Prostate gland (tissue), 2 donors: Measurements from ENCODE around the gene LRRC26. TPM values are rescaled to one million over a fixed set of nuclear protein-coding genes. Genes with fewer than 3 reads are reported as not detected.

Experiments used
- DNase-seq: peaks from one replicate; pipeline ENCODE4 v3.0.0-alpha.2; 2019; ENCODE audit warnings: low spot score
- H3K27ac ChIP-seq, 2 donors: fragments of 200-600 bp; sonication (generic); 2 replicates each; pipeline ENCODE4 v1.5.1; 2017 to 2019
- H3K27me3 ChIP-seq: fragments of 200-600 bp; sonication (generic); replicated peaks from 2 replicates; pipeline ENCODE4 v1.5.1; 2019; ENCODE audit not compliant: insufficient read depth
- H3K36me3 ChIP-seq, 2 donors: fragments of 200-600 bp; sonication (generic); 1 replicate in 1 of 2; 2 replicates in 1 of 2; pipeline versions ENCODE4 v1.5.1 to v1.8.1; 2017 to 2019
- H3K4me1 ChIP-seq: fragments of 200-600 bp; sonication (generic); replicated peaks from 2 replicates; pipeline ENCODE4 v1.5.1; 2019
- H3K4me3 ChIP-seq, 2 donors: fragments of 200-600 bp; sonication (generic); 2 replicates each; pipeline ENCODE4 v1.5.1; 2017 to 2019
- H3K9me3 ChIP-seq: fragments of 200-600 bp; sonication (generic); 2 replicates; pipeline ENCODE4 v1.5.1; 2017
- POLR2A ChIP-seq: fragments of 450-650 bp; IDR thresholded peaks from one replicate; pipeline ENCODE4 v1.6.1; 2016; ENCODE audit warnings: antibody characterized with exemption, mild to moderate bottlenecking
- POLR2AphosphoS5 ChIP-seq: sonication (generic); formaldehyde crosslinking; IDR thresholded peaks from one replicate; pipeline ENCODE4 v1.6.1; 2017; ENCODE audit warnings: antibody characterized with exemption
- WGBS: methylation state at CpG from one replicate; pipeline ENCODE4 v1.1.5; 2018; 5-methylcytosine and 5-hydroxymethylcytosine counted together
- intact Hi-C: fragments of 100-400 bp; cut with DNase I; formaldehyde crosslinking; loops from one replicate; pipeline ENCODE4 v1.14.2; 2022
- total RNA-seq, 2 donors: library from RNA; depleted of rRNA; stranded (reverse); fragments of >200 nt; gene quantifications; one replicate each; pipeline ENCODE4 v1.1.0, GENCODE V29; 2016
- TF ChIP-seq, protein P1 (sequence below), 4 experiments: fragments of 200-600 bp in 2 of 4; fragments of 450-650 bp in 2 of 4; sonication (generic) in 2 of 4; IDR thresholded peaks; 1 replicate in 3 of 4; 2 replicates in 1 of 4; pipeline ENCODE4 v1.5.1; 2016 to 2019; ENCODE audit warnings: antibody characterized with exemption in 4 of 4, mild to moderate bottlenecking in 2 of 4, moderate library complexity in 2 of 4

LRRC26 gene
- total RNA-seq, 2 donors from 2014 or later: 183 to 582 TPM

DNA sequence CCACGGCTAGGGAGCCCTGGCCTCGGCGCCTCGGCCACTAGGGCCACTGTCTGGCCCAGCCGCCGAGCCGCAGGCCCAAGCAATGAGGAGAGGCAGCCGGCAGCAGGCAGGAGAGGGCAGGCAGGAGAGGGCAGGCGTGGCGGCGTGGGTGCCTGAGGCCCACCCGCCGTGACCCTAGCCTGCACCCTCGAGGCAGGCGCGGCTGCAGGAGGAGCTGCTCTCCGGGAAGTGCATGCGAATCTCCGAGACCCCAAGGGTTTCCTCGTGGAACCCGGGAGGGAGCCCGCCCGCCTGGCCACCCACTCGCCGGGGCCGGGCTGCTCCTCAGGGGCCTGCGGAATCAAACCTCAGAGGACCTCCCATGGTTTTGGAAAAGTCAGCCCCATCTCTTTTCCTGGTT lies 21.6 kb downstream of the LRRC26 start:
- Histone ChIP-seq H3K27ac (no peak overlapping the region), H3K4me1 (no peaks in the 10 kb centered on the region), H3K9me3 (no peaks in the 10 kb centered on the region), H3K4me3 (no peak overlapping the region), H3K27me3 (peaks cover 18% of the 10 kb centered on the region), H3K36me3 (no peaks in the 10 kb centered on the region)
- TF ChIP-seq, protein P1, sequence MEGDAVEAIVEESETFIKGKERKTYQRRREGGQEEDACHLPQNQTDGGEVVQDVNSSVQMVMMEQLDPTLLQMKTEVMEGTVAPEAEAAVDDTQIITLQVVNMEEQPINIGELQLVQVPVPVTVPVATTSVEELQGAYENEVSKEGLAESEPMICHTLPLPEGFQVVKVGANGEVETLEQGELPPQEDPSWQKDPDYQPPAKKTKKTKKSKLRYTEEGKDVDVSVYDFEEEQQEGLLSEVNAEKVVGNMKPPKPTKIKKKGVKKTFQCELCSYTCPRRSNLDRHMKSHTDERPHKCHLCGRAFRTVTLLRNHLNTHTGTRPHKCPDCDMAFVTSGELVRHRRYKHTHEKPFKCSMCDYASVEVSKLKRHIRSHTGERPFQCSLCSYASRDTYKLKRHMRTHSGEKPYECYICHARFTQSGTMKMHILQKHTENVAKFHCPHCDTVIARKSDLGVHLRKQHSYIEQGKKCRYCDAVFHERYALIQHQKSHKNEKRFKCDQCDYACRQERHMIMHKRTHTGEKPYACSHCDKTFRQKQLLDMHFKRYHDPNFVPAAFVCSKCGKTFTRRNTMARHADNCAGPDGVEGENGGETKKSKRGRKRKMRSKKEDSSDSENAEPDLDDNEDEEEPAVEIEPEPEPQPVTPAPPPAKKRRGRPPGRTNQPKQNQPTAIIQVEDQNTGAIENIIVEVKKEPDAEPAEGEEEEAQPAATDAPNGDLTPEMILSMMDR (IDR thresholded peaks at IDR 0.05): no peak
- TF ChIP-seq POLR2AphosphoS5 (no peak), POLR2A (no peak)
- DNase-seq: no peak
- 65% methylated on average over 24 of the region's 27 CpGs for WGBS
- intact Hi-C loops: no loop called here

DNA sequence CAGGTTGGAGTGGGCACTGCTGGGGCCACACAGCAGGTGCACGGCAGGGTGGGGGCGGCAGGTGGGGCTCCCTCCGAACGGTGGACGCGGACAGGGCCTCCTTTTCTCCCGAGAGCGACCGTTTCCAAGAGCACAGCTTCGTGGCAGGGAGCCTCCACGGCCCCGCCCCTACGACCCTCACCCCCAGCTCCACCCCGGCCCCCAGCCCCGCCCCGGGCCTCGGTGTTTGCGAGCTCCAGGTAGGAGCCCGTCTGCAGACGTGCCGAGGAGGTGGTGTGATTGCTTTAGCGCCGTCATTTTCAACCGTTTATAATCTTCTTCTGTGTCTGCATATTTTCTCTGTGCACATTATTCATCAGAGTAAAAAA lies 22.1 kb downstream of the LRRC26 start:
- WGBS: 21% methylated on average over 15 of the region's 24 CpGs
- Histone ChIP-seq H3K36me3 (no peaks in the 10 kb centered on the region), H3K4me1 (no peaks in the 10 kb centered on the region), H3K4me3 (no peak overlapping the region), H3K27ac (no peak overlapping the region), H3K27me3 (peaks cover 20% of the 10 kb centered on the region), H3K9me3 (no peaks in the 10 kb centered on the region)
- TF ChIP-seq POLR2A: no peak
- TF ChIP-seq POLR2AphosphoS5: no peak
- TF ChIP-seq, protein P1 (IDR thresholded peaks at IDR 0.05): no peak
- no peak for DNase-seq
- intact Hi-C loops: no loop called here

DNA sequence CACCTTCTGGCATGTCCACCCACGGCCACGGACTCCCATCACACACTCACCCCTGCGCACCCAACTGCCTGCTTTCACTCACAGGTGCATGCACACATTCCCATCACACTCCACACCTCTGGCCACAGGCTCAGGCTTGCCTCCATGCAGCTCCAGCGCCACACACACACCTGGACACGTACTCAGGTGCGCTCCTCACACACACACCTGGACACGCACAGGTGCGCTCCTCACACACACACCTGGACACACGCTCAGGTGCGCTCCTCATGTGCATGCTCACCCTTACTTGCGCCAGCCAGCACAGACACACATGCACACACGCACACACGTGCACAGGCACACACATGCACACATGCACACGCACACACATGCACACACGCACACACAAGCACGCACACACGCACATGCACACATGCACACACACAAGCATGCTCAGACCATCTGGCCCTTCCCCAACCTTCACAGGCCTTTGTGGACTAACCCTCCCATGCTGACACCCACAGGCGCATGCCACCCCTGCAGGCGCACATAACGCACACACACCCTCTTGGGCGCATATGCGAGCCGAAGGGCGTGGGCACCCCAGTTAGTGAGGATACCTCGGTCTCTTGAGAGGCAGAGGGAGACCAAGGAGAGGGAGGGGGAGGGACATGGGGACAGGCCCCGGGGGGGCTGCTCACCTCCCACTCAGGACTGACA lies 22.6 kb downstream of the LRRC26 start:
- no peaks in the 10 kb centered on the region for H3K4me1 ChIP-seq
- 78% methylated on average over 26 of the region's 26 CpGs for WGBS
- TF ChIP-seq POLR2A (no peak), POLR2AphosphoS5 (no peak)
- TF ChIP-seq, protein P1 (IDR thresholded peaks at IDR 0.05): no peak
- H3K9me3 ChIP-seq: no peaks in the 10 kb centered on the region
- H3K4me3 ChIP-seq: no peak overlapping the region
- H3K27ac ChIP-seq: no peak overlapping the region
- H3K36me3 ChIP-seq: no peaks in the 10 kb centered on the region
- intact Hi-C loops: no loop called here
- DNase-seq: no peak
- peaks cover 24% of the 10 kb centered on the region for H3K27me3 ChIP-seq

DNA sequence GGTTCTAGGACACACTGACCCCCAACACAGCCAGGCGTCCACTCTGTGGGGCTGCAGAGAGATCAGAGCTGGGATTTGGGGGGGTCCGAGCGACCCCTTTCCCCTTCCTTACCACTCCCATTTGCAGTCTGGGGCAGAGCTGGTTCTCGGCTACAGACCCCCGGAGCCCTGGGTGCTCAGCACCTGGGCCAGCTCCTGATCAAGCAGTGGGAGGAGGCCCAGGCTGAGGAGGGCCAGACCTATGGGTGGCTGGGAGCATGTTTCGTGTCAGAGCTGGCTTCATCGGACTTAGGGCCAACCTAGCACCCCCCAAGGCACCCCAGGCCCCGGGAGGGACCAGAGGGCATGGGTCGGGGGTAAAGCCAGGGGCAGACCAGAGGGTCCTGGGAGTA lies 23.3 kb downstream of the LRRC26 start:
- Histone ChIP-seq H3K27ac (no peak overlapping the region), H3K4me1 (no peaks in the 10 kb centered on the region), H3K4me3 (no peak overlapping the region), H3K27me3 (peaks cover 24% of the 10 kb centered on the region), H3K9me3 (no peaks in the 10 kb centered on the region), H3K36me3 (no peaks in the 10 kb centered on the region)
- WGBS: 54% methylated on average over 9 of the region's 9 CpGs
- DNase-seq: no peak
- intact Hi-C loops: no loop called here
- TF ChIP-seq POLR2AphosphoS5 (no peak), POLR2A (no peak)
- TF ChIP-seq, protein P1 (IDR thresholded peaks at IDR 0.05): no peak
